B cell (primary cell): Measurements from ENCODE around the gene CXXC1. TPM values are rescaled to one million over a fixed set of nuclear protein-coding genes. Genes with fewer than 3 reads are reported as not detected.

Experiments
- ATAC-seq: fragments of 200-7000 bp; cut with Tn5 transposase; one replicate; pipeline ENCODE4 v1.10.0; 2021; ENCODE audit warnings: low read depth, mild to moderate bottlenecking, moderate number of reproducible peaks, moderate library complexity
- CTCF ChIA-PET: fragments of 350-600 bp; sonication (Branson Sonifier 250); formaldehyde crosslinking; loops from one replicate; lab custom pipeline; 2021; ENCODE audit warnings: antibody characterized with exemption, inconsistent platforms; lab: Charles Lee
- POLR2A ChIA-PET: fragments of 350-600 bp; sonication (Branson Sonifier 250); formaldehyde crosslinking; loops from one replicate; lab custom pipeline; 2021; ENCODE audit warnings: antibody characterized with exemption; lab: Charles Lee
- DNase-seq: peaks from one replicate; pipeline ENCODE4 v3.0.0; 2013
- H2AFZ ChIP-seq: 2 replicates; pipeline ENCODE4 v1.6.1; 2012; ENCODE audit warnings: mild to moderate bottlenecking, low read depth, low read length; ENCODE audit not compliant: insufficient read depth, poor library complexity, severe bottlenecking
- H3K27ac ChIP-seq, 2 donors: 1 replicate in 1 of 2; 2 replicates in 1 of 2; pipeline ENCODE4 v1.5.1; 2012 to 2013; ENCODE audit warnings: low read length in 2 of 2, mild to moderate bottlenecking in 2 of 2, moderate library complexity in 1 of 2
- H3K27me3 ChIP-seq, 4 experiments: fragments of 200-600 bp in 1 of 4; sonication (generic) in 1 of 4; replicated peaks in 1 of 4; 1 replicate in 2 of 4; 2 replicates in 2 of 4; pipeline versions ENCODE4 v1.6.1 to v1.7.0; 2013 to 2016; ENCODE audit warnings: low read length in 3 of 4, mild to moderate bottlenecking in 2 of 4, mixed read lengths in 1 of 4, moderate library complexity in 1 of 4; ENCODE audit not compliant: insufficient read depth in 4 of 4, control insufficient read depth in 3 of 4; ENCODE audit errors: control extremely low read depth in 1 of 4
- H3K36me3 ChIP-seq, 2 experiments: replicated peaks in 1 of 2; 1 replicate in 1 of 2; 2 replicates in 1 of 2; pipeline versions ENCODE4 v1.6.1 to v1.7.1; 2013; ENCODE audit warnings: low read length in 1 of 2; ENCODE audit not compliant: insufficient read depth in 2 of 2, control insufficient read depth in 1 of 2; ENCODE audit errors: control extremely low read depth in 1 of 2, extremely low read depth in 1 of 2
- H3K4me1 ChIP-seq, 2 donors: fragments of 200-600 bp in 1 of 2; sonication (generic) in 1 of 2; 1 replicate in 1 of 2; 2 replicates in 1 of 2; pipeline versions ENCODE4 v1.5.1 to v1.6.1; 2013 to 2017; ENCODE audit warnings: low read length in 2 of 2; ENCODE audit not compliant: control insufficient read depth in 2 of 2, insufficient read depth in 2 of 2
- H3K4me2 ChIP-seq: replicated peaks from 2 replicates; pipeline ENCODE3; 2012; ENCODE audit warnings: mild to moderate bottlenecking, low read depth, low read length; ENCODE audit not compliant: poor library complexity, severe bottlenecking
- H3K4me3 ChIP-seq, 5 experiments: fragments of 200-600 bp in 1 of 5; sonication (generic) in 1 of 5; 1 replicate in 3 of 5; 2 replicates in 2 of 5; pipeline versions ENCODE4 v1.5.1 to v1.7.0; 2011 to 2016; ENCODE audit warnings: low read length in 4 of 5, mild to moderate bottlenecking in 4 of 5, low read depth in 2 of 5, control low read depth in 1 of 5, moderate library complexity in 1 of 5; ENCODE audit not compliant: insufficient read depth in 1 of 5; ENCODE audit errors: control extremely low read depth in 1 of 5, extremely low read depth in 1 of 5
- H3K79me2 ChIP-seq: fragments of 200-600 bp; sonication (generic); one replicate; pipeline ENCODE4 v1.6.0; 2016; ENCODE audit warnings: low read length; ENCODE audit not compliant: control insufficient read depth, insufficient read depth
- H3K9ac ChIP-seq: fragments of 200-600 bp; sonication (generic); 2 replicates; pipeline ENCODE4 v1.6.1; 2017; ENCODE audit warnings: mild to moderate bottlenecking, low read length, moderate library complexity
- H3K9me3 ChIP-seq, 3 donors: one replicate each; pipeline versions ENCODE4 v1.6.1 to v1.7.1; 2013; ENCODE audit warnings: low read length in 2 of 3; ENCODE audit not compliant: control insufficient read depth in 2 of 3, insufficient read depth in 1 of 3; ENCODE audit errors: control extremely low read depth in 1 of 3
- H4K20me1 ChIP-seq: 2 replicates; pipeline ENCODE4 v1.6.0; 2012; ENCODE audit warnings: mild to moderate bottlenecking, low read length; ENCODE audit not compliant: insufficient read depth, control insufficient read depth, poor library complexity, severe bottlenecking
- H3K27ac Mint-ChIP-seq: one replicate; pipeline ENCODE4 v1.8.0; 2021; ENCODE audit warnings: mixed read lengths
- H3K27me3 Mint-ChIP-seq: one replicate; pipeline ENCODE4 v1.8.0; 2021; ENCODE audit warnings: mixed read lengths
- H3K4me1 Mint-ChIP-seq: one replicate; pipeline ENCODE4 v1.8.0; 2021; ENCODE audit warnings: mixed read lengths
- H3K4me3 Mint-ChIP-seq: one replicate; pipeline ENCODE4 v1.8.0; 2021; ENCODE audit warnings: mixed read lengths
- H3K9me3 Mint-ChIP-seq: one replicate; pipeline ENCODE4 v1.8.0; 2022; ENCODE audit warnings: mixed read lengths; ENCODE audit not compliant: insufficient read depth
- CTCF ChIP-seq: fragments of 200-600 bp; IDR thresholded peaks from one replicate; pipeline ENCODE4 v1.8.0; 2022; ENCODE audit warnings: antibody characterized with exemption, mild to moderate bottlenecking
- EZH2 ChIP-seq: IDR thresholded peaks from 2 replicates; pipeline ENCODE4 v1.6.1; 2012; ENCODE audit warnings: borderline replicate concordance, low read depth, mild to moderate bottlenecking, moderate library complexity, low read length; ENCODE audit not compliant: insufficient read depth, poor library complexity, severe bottlenecking
- WGBS: methylation state at CpG from one replicate; pipeline ENCODE4 v1.1.5; 2013; ENCODE audit warnings: missing lambda C conversion rate; ENCODE audit not compliant: insufficient coverage; 5-methylcytosine and 5-hydroxymethylcytosine counted together
- intact Hi-C: fragments of 100-400 bp; cut with micrococcal nuclease; formaldehyde crosslinking; loops from one replicate; pipeline ENCODE4 v1.10.0; 2022
- polyA plus RNA-seq: library from polyadenylated mRNA; depleted of rRNA; stranded (reverse); fragments of >200 nt; gene quantifications from 2 replicates; pipeline ENCODE4 v1.2.3, GENCODE V29; 2012
- total RNA-seq, 2 donors: library from RNA; stranded (reverse); fragments of 120-200 nt in 1 of 2; gene quantifications; 1 replicate in 1 of 2; 2 replicates in 1 of 2; pipeline versions ENCODE4 v1.2.3 to v1.2.4, GENCODE V29; 2013 to 2022

Gene CXXC1
- total and polyA plus RNA-seq, 2 donors (not counting 1 experiment from before 2014, with no cell fraction given), result 157 to 306 TPM

GRCh38 chr18:50250935-50251334 lies 36.6 kb downstream of the CXXC1 start:
- H2AFZ ChIP-seq, result no peak overlapping the region
- no peaks in the 10 kb centered on the region for H3K9me3 Mint-ChIP-seq
- no peak overlapping the region for H3K4me2 ChIP-seq
- intact Hi-C loops, result no loop called here
- no peaks in the 10 kb centered on the region for H3K79me2 ChIP-seq
- no peaks in the 10 kb centered on the region for H3K4me1 Mint-ChIP-seq
- no peaks in the 10 kb centered on the region for H3K9me3 ChIP-seq
- peaks cover 0 to 3% (median 0%) of the 10 kb centered on the region in 4 experiments for H3K27me3 ChIP-seq
- no peaks in the 10 kb centered on the region for H4K20me1 ChIP-seq
- no peak overlapping the region for H3K4me3 ChIP-seq
- no peak for ATAC-seq
- H3K4me1 ChIP-seq, result no peaks in the 10 kb centered on the region
- no peak overlapping the region for H3K27ac Mint-ChIP-seq
- no peak for TF ChIP-seq CTCF
- TF ChIP-seq EZH2, result no peak
- no peak overlapping the region for H3K27ac ChIP-seq
- CTCF ChIA-PET, result no interaction called here
- H3K27me3 Mint-ChIP-seq, result peaks cover 4% of the 10 kb centered on the region
- no peak for DNase-seq
- no peak overlapping the region for H3K9ac ChIP-seq
- no peak overlapping the region for H3K4me3 Mint-ChIP-seq
- WGBS, result 100% methylated on average over 1 of the region's 3 CpGs
- POLR2A ChIA-PET, result no interaction called here
- H3K36me3 ChIP-seq, result no peaks in the 10 kb centered on the region

- Mint-ChIP-seq H3K4me1 (no peaks in the 10 kb centered on the region), H3K9me3 (no peaks in the 10 kb centered on the region), H3K27ac (no peak overlapping the region), H3K4me3 (no peak overlapping the region), H3K27me3 (peaks cover 4% of the 10 kb centered on the region)
- Histone ChIP-seq H2AFZ (no peak overlapping the region), H3K79me2 (no peaks in the 10 kb centered on the region), H3K4me3 (no peak overlapping the region), H3K4me2 (no peak overlapping the region), H4K20me1 (no peaks in the 10 kb centered on the region), H3K27me3 (peaks cover 0 to 3% (median 0%) of the 10 kb centered on the region in 4 experiments), H3K4me1 (no peaks in the 10 kb centered on the region), H3K27ac (no peak overlapping the region), H3K36me3 (no peaks in the 10 kb centered on the region), H3K9ac (no peak overlapping the region), H3K9me3 (no peaks in the 10 kb centered on the region)
- intact Hi-C loops, result no loop called here
- TF ChIP-seq CTCF (no peak), EZH2 (no peak)
- ChIA-PET CTCF (no interaction called here), POLR2A (no interaction called here)
- no peak for DNase-seq
- no peak for ATAC-seq
Measured at GRCh38 chr18:50249576-50249975, 37.9 kb downstream of the CXXC1 start.
